ENCODE data around the gene CD302. TPM values are rescaled to one million over a fixed set of nuclear protein-coding genes. Genes with fewer than 3 reads are reported as not detected.
"Not testable (repeated sequence)": the region's sequence is repeated elsewhere in the genome, so short reads cannot be mapped to it uniquely, and the experiment has no call there.

CD302 gene
- total RNA-seq: under 1 TPM; 0.47 to 0.57 TPM

GRCh38 chr2:159797543-159798375, at the start of gene CD302:
CD302 (minus strand) TSS chr2:159798208; CDS start chr2:159798198, 10 bp downstream.
- no peaks in the 10 kb centered on the region for H3K9me3 Mint-ChIP-seq (ENCODE audit: low read depth)
- peak; percentile 71 for ATAC-seq
- DNase-seq: peak; percentile 60
- ChIA-PET POLR2A (interaction anchor here (0.8 kb wide), 1 partner anchor 681 kb away, joined by 4 read pairs; no protein-coding TSS in a partner anchor), CTCF (interaction anchor here (0.6 kb wide), 2 partner anchors 175 to 191 kb away, joined by 3 read pairs; no protein-coding TSS in a partner anchor)
- H3K27ac Mint-ChIP-seq: no peak within 1 kb of the TSS
- peaks cover 9% of the 10 kb centered on the region for H3K36me3 Mint-ChIP-seq (ENCODE audit: low read depth)
- peaks cover 30% of the 10 kb centered on the region for H3K27me3 Mint-ChIP-seq
- H3K4me1 Mint-ChIP-seq: peaks cover 17% of the 10 kb centered on the region
- intact Hi-C loops (cut with DNase I, micrococcal nuclease): loop anchor here in 1 of 2 experiments (5.0 kb wide), 1 partner anchor 225 kb away; no protein-coding TSS in a partner anchor
- peak within 1 kb of the TSS; percentile 60 for H3K4me3 Mint-ChIP-seq

- DNase-seq (no peak), ATAC-seq (no peak)
- CTCF ChIA-PET: no interaction called here
- POLR2A ChIA-PET: no interaction called here
- H3K36me3 Mint-ChIP-seq (ENCODE audit: low read depth): peaks cover 34% of the 10 kb centered on the region
- no peak overlapping the region for H3K4me3 Mint-ChIP-seq
- no peaks in the 10 kb centered on the region for H3K9me3 Mint-ChIP-seq (ENCODE audit: low read depth)
- H3K4me1 Mint-ChIP-seq: no peaks in the 10 kb centered on the region
- intact Hi-C loops (cut with DNase I, micrococcal nuclease): no loop called here
- no peaks in the 10 kb centered on the region for H3K27me3 Mint-ChIP-seq
- no peak overlapping the region for H3K27ac Mint-ChIP-seq
Measured at GRCh38 chr2:159846564-159846963, 48.6 kb upstream of the CD302 start.

GRCh38 chr2:159840616-159841015, 42.6 kb upstream of the CD302 start:
- H3K36me3 Mint-ChIP-seq (ENCODE audit: low read depth): peaks cover 31% of the 10 kb centered on the region
- no peaks in the 10 kb centered on the region for H3K4me1 Mint-ChIP-seq
- ATAC-seq (no peak), DNase-seq (no peak)
- ChIA-PET POLR2A (no interaction called here), CTCF (interaction anchor here (0.6 kb wide), 1 partner anchor 90 kb away, joined by 5 read pairs; no protein-coding TSS in a partner anchor)
- no peak overlapping the region for H3K27ac Mint-ChIP-seq
- intact Hi-C loops (cut with DNase I, micrococcal nuclease): no loop called here
- no peaks in the 10 kb centered on the region for H3K9me3 Mint-ChIP-seq (ENCODE audit: low read depth)
- H3K4me3 Mint-ChIP-seq: no peak overlapping the region
- no peaks in the 10 kb centered on the region for H3K27me3 Mint-ChIP-seq

GRCh38 chr2:159832858-159833257, 34.9 kb upstream of the CD302 start:
- CTCF ChIA-PET: interaction anchor here (0.6 kb wide), 1 partner anchor 576 kb away, joined by 3 read pairs; no protein-coding TSS in a partner anchor
- DNase-seq (no peak), ATAC-seq (no peak)
- Mint-ChIP-seq H3K27me3 (no peaks in the 10 kb centered on the region), H3K4me3 (no peak overlapping the region), H3K27ac (no peak overlapping the region), H3K36me3 (ENCODE audit: low read depth) (peaks cover 57% of the 10 kb centered on the region), H3K9me3 (ENCODE audit: low read depth) (peaks cover 2% of the 10 kb centered on the region), H3K4me1 (no peaks in the 10 kb centered on the region)
- intact Hi-C loops (cut with DNase I, micrococcal nuclease): no loop called here
- POLR2A ChIA-PET: no interaction called here

GRCh38 chr2:159832026-159832425, 34.0 kb upstream of the CD302 start:
- intact Hi-C loops (cut with DNase I, micrococcal nuclease): no loop called here
- ChIA-PET POLR2A (no interaction called here), CTCF (no interaction called here)
- ATAC-seq (no peak), DNase-seq (no peak)
- no peak overlapping the region for H3K27ac Mint-ChIP-seq
- H3K27me3 Mint-ChIP-seq: no peaks in the 10 kb centered on the region
- H3K9me3 Mint-ChIP-seq (ENCODE audit: low read depth): peaks cover 3% of the 10 kb centered on the region
- peaks cover 62% of the 10 kb centered on the region for H3K36me3 Mint-ChIP-seq (ENCODE audit: low read depth)
- H3K4me3 Mint-ChIP-seq: no peak overlapping the region
- H3K4me1 Mint-ChIP-seq: no peaks in the 10 kb centered on the region

- H3K36me3 Mint-ChIP-seq (ENCODE audit: low read depth): peaks cover 80% of the 10 kb centered on the region
- ATAC-seq: no peak
- POLR2A ChIA-PET: no interaction called here
Measured at GRCh38 chr2:159829376-159829775, 31.4 kb upstream of the CD302 start.

GRCh38 chr2:159828738-159829137, 30.7 kb upstream of the CD302 start:
- peaks cover 11% of the 10 kb centered on the region for H3K4me1 Mint-ChIP-seq

More at GRCh38 chr2:159829376-159829775, 31.4 kb upstream of the CD302 start:
- intact Hi-C loops (cut with DNase I, micrococcal nuclease): no loop called here
- CTCF ChIA-PET: no interaction called here
- no peak overlapping the region for H3K27ac Mint-ChIP-seq
- H3K9me3 Mint-ChIP-seq (ENCODE audit: low read depth): peaks cover 3% of the 10 kb centered on the region
- H3K4me1 Mint-ChIP-seq: peaks cover 11% of the 10 kb centered on the region
- H3K4me3 Mint-ChIP-seq: no peak overlapping the region
- no peak for DNase-seq
- no peaks in the 10 kb centered on the region for H3K27me3 Mint-ChIP-seq

GRCh38 chr2:159822478-159822833, 24.4 kb upstream of the CD302 start:
- CTCF ChIA-PET: interaction anchor here (0.8 to 1.0 kb wide), 2 partner anchors 16 to 17 kb away, joined by 3 read pairs; no protein-coding TSS in a partner anchor
- H3K9me3 Mint-ChIP-seq (ENCODE audit: low read depth); ATAC-seq; H3K27me3 Mint-ChIP-seq; DNase-seq; H3K4me3 Mint-ChIP-seq; POLR2A ChIA-PET; H3K27ac Mint-ChIP-seq; intact Hi-C loops (cut with DNase I, micrococcal nuclease): not testable (repeated sequence)
- peaks cover 11% of the 10 kb centered on the region for H3K4me1 Mint-ChIP-seq
- H3K36me3 Mint-ChIP-seq (ENCODE audit: low read depth): peaks cover 76% of the 10 kb centered on the region

More at GRCh38 chr2:159828738-159829137, 30.7 kb upstream of the CD302 start:
- peaks cover 3% of the 10 kb centered on the region for H3K9me3 Mint-ChIP-seq (ENCODE audit: low read depth)
- no peak overlapping the region for H3K27ac Mint-ChIP-seq
- no peaks in the 10 kb centered on the region for H3K27me3 Mint-ChIP-seq
- no peak for ATAC-seq
- H3K4me3 Mint-ChIP-seq: no peak overlapping the region
- H3K36me3 Mint-ChIP-seq (ENCODE audit: low read depth): peaks cover 81% of the 10 kb centered on the region
- no peak for DNase-seq
- CTCF ChIA-PET: interaction anchor here (1.1 kb wide), 1 partner anchor 38 kb away, joined by 3 read pairs; no protein-coding TSS in a partner anchor
- intact Hi-C loops (cut with DNase I, micrococcal nuclease): no loop called here
- POLR2A ChIA-PET: no interaction called here

GRCh38 chr2:159821775-159822477, 23.9 kb upstream of the CD302 start:
- POLR2A ChIA-PET; H3K27ac Mint-ChIP-seq; intact Hi-C loops (cut with DNase I, micrococcal nuclease); H3K27me3 Mint-ChIP-seq; H3K4me3 Mint-ChIP-seq; DNase-seq; H3K9me3 Mint-ChIP-seq (ENCODE audit: low read depth); ATAC-seq: not testable (repeated sequence)
- Mint-ChIP-seq H3K4me1 (peaks cover 11% of the 10 kb centered on the region), H3K36me3 (ENCODE audit: low read depth) (peaks cover 76% of the 10 kb centered on the region)
- CTCF ChIA-PET: interaction anchor here (0.6 to 0.8 kb wide), 2 partner anchors 16 to 117 kb away, joined by 3 read pairs; no protein-coding TSS in a partner anchor

- Mint-ChIP-seq H3K27me3 (no peaks in the 10 kb centered on the region), H3K4me3 (no peak overlapping the region), H3K9me3 (ENCODE audit: low read depth) (no peaks in the 10 kb centered on the region), H3K4me1 (no peaks in the 10 kb centered on the region), H3K27ac (no peak overlapping the region), H3K36me3 (ENCODE audit: low read depth) (peaks cover 69% of the 10 kb centered on the region)
- ChIA-PET CTCF (no interaction called here), POLR2A (interaction anchor here (0.5 kb wide), 1 partner anchor 1489 kb away, joined by 3 read pairs; no protein-coding TSS in a partner anchor)
- DNase-seq: no peak
- ATAC-seq: no peak
- intact Hi-C loops (cut with DNase I, micrococcal nuclease): no loop called here
Measured at GRCh38 chr2:159818940-159819339, 20.9 kb upstream of the CD302 start.

GRCh38 chr2:159817283-159817682, 19.3 kb upstream of the CD302 start:
- ChIA-PET POLR2A (no interaction called here), CTCF (interaction anchor here (0.9 kb wide), 2 partner anchors 12 to 64 kb away, joined by 3 read pairs; no protein-coding TSS in a partner anchor)
- intact Hi-C loops (cut with DNase I, micrococcal nuclease): no loop called here
- no peak overlapping the region for H3K4me3 Mint-ChIP-seq
- ATAC-seq (no peak), DNase-seq (no peak)
- no peak overlapping the region for H3K27ac Mint-ChIP-seq
- peaks cover 67% of the 10 kb centered on the region for H3K36me3 Mint-ChIP-seq (ENCODE audit: low read depth)
- H3K27me3 Mint-ChIP-seq: no peaks in the 10 kb centered on the region
- H3K4me1 Mint-ChIP-seq: no peaks in the 10 kb centered on the region
- H3K9me3 Mint-ChIP-seq (ENCODE audit: low read depth): no peaks in the 10 kb centered on the region
